DMS 273 (cell line): Measurements from ENCODE around the gene HSD17B1.

Experiments used
- DNase-seq: peaks from one replicate; lab custom pipeline; 2025; ENCODE audit not compliant: unreplicated experiment; lab: John Stamatoyannopoulos, UW

HSD17B1 gene

DNA sequence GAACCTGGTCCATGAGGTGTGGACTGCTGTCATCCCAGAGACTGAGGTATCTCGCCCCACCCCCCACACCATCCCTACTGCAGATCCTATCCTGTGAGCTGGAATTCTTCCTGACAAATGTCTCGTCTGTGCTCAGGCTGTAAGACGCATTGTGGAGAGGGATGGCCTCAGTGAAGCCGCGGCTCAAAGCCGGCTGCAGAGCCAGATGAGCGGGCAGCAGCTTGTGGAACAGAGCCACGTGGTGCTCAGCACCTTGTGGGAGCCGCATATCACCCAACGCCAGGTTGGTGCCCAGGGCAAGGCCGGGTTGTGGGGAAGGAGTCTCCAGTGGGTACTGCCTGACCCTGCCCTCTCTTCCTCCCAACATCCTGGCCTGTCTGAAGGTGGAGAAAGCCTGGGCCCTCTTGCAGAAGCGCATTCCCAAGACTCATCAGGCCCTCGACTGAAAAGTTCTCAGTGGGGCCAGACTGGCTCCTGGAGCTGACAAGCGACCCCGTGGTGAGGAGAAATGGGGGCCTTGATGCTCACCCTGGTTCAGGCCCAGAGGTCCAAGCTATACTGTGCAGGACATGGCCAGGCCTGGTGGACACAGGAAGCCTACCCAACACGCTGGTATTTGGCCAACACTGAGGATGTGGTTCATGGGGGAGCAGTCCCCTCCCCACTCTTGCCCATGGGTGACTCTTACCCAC, 12.9 kb downstream of the HSD17B1 start:
- DNase-seq: no peak

DNA sequence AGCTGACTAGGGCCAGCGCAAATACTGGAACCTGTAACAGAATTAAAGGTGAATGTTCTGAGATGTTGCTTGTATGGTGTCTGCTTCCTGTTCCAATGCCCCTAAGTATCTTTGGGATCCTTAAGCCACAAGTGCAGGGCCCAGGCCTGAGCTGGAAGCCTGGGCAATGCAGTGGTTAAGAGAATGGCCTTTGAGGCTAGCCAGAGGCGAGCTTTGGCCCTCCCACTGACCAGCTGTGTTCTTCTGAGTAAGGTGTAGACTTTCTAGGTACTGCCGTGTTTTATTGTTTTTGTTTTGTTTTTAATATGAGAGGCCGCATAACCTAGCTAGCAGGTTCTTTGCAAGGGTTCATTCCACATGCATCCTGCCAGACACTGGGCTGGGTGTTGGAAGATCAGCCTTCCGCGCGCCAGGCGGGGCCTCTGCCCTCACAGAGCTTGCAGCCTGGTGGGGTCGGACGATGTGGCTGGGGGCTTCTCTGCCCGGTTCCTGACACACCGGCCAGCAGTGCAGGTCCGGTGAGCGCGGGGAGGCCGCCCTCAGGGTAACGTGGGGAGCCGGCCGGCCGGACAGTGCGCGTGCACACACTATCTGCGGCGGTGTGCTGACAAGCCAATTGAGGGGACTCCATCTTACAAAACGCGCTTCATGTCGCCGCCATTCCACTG, 13.6 kb downstream of the HSD17B1 start:
- no peak for DNase-seq

DNA sequence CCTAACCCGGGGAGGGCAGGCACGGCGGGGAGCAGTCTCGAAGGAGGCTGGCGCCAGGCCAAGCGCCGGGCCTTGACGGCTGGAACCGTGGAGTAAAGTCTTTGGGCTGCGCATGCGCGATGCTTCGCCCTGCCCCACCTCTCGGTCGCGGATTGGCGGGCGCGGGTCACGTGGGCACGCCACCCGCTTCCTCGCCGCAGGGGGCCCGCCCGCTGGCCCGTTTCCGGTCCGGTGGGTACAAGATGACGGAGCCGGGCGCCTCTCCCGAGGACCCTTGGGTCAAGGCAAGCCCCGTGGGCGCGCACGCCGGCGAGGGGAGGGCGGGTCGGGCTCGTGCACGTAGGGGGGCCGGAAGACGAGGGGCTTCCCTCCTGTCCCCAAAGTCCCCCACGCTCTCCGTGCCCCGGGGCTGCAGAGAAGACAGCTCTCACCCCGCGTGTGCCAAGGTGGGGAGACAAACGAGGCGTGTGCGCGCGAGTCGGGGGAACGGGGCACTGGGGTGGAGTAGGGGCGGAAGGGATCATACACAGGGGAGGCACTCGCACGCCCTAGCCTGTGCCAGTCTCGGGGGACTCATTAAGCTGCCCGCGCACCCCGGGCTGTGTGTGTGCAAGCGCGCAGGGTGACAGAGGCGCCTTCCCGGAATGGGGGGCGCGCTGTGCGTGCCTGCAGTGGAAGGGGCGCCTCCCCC, 14.3 kb downstream of the HSD17B1 start, which contains the start of gene MLX:
MLX (plus strand) TSS at position 218 of the 691 bp plus-strand sequence; CDS start at position 243, 25 bp downstream.
- DNase-seq: peak; percentile 98

DNA sequence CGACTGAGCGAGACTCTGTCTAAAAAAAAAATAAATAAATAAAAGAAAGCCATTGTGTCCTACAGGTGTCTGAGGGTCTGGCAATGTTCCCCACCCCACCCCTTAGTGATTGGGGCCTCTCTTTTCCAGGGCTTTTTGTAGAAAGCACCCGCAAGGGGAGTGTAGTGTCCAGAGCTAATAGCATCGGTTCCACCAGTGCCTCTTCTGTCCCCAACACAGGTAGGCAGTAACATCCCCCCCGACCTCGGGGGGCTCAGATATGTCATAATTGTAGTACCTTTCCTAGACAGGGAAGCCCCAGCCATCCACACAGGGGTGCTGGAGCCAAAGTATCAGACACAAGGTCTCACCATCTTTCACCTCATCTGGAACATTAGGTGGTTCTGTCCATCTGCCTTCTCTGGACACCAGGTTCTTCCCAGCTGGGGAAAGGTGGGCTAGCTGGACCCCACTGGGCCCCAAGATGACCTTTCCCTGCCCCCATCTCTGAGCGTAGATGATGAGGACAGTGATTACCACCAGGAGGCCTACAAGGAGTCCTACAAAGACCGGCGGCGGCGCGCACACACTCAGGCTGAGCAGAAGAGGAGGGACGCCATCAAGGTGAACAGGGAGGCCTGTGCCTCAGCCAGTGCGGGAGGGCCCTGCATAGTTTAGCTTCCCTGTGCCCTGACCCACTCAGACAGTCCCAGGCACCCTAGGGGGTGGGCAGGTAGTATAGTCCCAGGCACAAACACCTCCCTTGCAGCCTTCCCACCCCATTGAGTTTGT, 15.8 kb downstream of the HSD17B1 start:
- no peak for DNase-seq

DNA sequence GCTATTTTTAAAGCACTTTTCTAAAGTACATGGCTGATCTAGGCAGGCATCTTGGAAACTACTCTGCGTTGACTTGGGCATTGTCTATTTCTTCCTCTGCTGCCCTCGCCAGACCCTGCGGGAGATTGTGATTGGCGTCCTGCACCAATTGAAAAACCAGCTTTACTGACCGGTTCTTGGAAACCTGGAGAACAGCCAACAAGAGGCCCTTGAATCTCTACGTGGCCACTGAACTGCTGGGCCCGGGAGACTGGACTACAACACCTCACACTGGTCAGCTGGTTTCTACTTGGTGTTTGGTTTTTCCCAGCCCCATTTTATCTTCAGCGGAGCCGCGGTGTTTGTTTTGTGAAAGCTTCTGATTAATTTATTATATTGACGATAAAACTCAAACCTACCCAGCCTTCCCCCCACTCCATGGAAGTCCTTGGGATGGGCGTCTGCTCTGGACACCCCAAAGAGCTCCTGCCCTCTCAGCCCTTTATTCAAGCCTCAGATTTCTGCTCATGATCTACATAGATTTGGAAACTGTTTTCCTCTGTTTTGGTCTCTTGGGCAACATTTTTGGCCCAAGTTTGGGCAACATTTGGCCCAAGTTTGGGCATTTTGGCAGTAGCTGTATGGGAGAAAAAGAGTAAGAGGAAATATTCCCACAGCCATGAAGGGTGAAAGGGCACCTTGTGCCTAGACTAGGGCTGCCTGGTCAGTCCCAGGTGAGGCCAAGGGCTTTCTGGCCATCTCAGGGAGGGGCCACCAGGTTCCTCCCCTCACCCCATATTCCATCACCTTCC, 18.9 kb downstream of the HSD17B1 start:
- DNase-seq: no peak

DNA sequence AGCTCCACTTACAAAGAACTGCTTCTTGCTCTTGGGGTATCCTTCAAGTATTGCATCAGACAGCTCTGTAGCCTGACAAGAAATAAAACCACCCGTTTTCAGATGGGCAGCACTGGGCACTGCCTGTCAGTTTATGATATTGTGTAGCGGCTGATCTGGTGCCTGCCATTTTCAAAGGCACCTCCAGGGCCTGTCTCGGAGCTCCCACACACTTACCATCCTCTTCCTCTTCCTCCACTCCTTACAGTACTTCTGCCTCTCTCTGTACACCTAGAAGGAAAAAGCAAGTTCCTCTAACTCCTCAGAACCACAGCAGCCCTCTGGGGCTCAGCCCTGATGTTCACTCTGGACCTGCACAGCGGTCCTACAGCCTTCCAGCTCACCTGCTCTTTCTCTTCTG, 20.4 kb downstream of the HSD17B1 start:
- no peak for DNase-seq

DNA sequence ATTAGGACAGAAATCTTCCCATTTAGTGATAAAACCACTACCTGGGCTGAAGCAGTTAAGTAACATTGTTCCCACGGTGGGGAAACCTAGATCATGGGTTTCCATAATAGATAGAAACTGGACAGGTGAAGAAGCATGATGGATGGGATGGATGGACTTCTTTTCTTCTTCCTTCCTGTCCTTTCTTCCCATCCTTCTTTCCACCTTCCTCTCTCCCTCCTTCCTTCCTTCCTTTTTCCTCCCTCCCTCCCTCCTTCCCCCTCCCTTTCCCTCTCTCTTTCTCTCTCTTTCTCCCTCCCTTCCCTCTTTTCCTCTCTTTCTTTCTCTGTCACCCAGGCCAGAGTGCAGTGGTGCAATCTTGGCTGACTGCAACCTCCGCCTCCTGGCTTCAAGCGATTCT, 21.7 kb downstream of the HSD17B1 start:
- DNase-seq: no peak

DNA sequence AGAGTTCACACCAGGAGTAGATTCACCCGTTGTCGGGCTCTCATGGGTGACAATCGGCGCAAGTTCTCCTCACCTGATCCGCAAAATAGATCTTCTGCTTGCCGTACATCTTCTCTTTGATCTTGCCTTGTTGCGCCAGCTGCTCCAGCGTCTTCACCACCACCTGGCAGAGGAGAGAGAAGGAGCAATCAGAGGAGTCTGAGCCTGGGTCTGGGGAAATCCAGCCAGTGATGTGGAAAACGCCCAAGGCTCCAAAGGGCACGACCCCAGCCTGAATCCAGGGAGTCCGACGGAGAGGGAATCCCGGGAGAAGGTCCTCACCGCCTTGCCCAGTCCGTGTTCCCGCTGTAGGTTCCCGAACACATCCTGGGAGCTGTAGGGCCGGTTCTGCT, 24.4 kb downstream of the HSD17B1 start:
- DNase-seq: peak; percentile 74

DNA sequence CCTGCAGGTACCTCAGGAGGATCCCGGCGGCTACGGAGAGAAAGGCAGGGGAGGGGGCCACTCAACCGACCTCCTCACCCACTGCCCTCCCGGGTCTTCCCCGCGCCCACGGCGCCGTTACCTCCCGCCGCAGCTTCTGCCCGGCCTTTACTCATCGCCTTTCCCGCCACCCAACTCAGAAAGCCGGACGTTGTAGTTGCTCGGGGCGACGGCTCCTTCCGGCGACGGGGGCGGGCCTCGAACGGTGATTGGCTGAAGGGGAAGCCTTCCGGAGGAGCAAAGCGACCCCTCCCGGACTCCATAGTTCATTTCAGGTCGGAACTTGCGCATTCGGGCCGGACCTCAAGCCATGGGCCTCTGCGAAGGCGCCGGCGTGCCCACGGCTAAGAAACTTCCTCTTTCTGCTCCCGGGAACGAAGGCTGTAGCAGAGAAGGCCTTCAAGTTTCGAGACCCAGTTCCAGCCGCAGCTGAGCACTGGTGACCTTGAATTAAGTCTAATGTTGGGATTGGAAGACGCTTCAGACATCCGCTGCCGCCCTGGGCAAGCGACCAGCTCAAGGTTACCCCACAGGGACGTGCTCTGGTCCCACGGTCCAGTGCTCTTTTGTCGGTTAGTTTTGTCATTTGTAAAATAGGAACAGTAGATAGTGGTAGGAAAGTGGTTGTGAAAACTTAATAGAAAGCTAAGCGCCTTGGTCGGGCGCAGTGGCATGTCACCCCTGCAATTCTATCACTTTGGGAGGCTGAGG, 25.0 kb downstream of the HSD17B1 start, which contains the start of gene PSMC3IP:
PSMC3IP (minus strand) TSS at position 198 of the 750 bp plus-strand sequence; CDS start at position 155, 43 bp downstream.
- peak; percentile 97 for DNase-seq

DNA sequence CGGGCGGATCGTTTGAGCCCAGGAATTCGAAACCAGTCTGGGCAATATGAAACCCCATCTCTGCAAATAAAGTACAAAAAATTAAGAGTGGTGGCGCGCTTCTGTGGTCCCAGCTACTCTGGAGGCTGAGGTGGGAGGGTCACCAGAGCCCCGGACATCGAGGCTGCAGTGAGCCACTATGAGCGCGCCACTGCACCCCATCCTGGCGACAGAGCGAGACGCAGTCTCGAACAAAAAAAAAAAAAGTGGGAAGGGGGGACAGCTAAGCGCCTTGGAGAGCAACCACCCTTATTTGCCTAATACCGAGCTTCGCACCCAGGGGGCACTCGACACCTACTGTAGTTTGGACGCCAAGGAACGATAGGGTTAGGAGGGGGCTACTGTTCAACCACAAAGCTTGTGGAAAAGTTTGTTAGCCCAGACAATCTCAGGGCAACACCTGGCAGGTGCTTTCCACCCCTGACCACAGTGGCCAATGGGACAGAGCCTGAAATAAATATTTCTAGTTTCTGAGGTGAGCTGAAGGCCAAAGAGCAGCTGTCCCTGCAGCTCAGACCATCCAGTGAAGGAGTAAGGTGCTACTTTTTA, 25.7 kb downstream of the HSD17B1 start:
- peak; percentile 93 for DNase-seq

DNA sequence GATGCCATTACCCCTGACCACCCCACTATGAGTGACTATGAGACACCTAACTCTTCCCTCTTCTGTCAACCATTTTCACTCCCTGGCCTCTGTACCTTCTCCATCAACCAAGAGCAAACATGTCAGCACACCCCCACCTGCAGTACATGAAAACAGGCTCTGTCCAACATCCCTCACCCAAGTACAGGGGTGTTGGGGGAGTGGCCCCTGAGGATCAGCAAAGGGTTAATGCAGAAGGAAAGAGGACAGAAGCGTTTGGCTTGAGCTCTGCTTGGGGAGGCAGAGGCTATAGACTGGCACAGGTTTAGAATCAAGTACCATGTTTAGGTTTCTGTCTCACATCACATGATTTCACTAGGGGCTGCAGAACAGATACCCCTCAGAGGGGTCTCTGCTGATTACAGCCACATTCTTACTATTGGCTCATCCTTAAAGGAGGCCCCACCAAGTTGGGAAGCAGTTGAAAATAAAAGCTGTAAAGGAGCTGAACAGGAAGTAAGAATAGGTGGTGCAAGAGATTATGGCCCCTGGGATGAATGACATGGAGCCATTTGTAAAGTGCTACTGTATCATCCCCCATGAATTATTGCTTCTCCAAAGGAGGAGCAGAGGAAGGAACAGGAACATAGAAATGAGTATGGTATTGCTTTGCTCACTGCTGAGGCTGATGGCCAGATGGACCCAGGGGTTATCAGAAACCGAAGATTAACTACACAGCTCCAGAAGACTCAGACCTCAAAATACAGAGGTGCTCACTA, 27.2 kb downstream of the HSD17B1 start:
- no peak for DNase-seq

DNA sequence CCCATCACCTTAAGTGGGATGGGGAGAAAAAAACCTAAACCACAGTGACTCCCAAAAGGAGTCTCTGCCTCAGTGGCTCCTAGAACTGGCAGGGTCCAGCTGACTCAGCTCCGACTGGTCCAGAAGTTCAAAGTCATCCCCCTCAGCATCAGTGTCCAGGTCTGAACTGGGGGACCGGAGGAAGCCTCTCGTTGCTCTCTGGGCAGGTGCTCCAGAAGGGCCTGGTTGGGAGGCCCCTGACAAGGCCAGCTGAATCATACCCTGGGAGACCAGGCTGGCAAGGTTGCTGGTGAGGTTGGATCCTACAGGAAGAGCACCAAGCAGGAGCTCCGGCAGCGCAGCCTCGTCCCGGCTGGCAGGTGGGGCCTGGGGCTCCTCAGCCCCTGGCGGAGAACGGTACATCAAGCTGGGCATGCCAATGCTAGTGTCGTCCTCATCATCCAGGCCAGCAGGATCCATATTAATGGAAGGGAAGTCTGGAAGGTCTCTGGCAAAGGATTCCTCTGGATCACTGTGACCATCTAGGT, 29.1 kb downstream of the HSD17B1 start:
- no peak for DNase-seq

DNA sequence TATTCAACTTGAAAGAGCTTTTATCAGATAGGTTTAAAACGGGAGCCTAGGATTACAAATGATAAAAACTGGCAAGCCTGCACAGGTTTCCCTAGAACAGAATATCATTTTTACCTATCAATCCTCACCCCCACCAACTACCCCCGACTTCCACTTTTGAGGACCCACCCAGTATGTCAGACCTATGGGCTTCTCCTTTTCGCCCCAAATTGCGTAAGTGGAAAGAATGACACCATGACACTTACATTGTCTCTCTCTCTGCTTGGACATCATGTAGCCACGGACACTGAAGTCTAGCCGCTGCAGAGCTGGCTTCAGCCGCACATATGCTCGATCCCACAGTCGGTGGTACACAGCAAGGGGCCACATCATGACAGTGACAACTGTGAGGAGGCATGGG, 32.2 kb downstream of the HSD17B1 start:
- no peak for DNase-seq

DNA sequence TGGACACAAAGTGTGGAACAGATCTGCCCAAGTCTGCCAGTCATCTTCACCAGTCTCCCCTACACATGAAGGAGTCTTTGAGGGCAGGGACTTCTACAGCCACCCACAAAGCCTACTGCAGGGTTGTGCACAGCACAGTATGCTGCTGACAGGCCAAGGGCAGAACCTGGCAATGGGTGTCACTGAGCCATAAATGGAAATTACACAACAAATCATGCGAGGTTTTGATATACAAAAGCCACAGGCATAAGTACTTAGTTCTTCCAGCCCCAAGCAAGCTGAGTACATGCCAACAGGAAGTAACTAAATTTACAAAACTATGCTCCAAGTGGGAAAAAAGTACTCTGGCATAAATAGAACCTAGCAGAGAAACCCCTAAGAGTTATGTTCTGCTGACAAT, 32.6 kb downstream of the HSD17B1 start:
- DNase-seq: no peak

DNA sequence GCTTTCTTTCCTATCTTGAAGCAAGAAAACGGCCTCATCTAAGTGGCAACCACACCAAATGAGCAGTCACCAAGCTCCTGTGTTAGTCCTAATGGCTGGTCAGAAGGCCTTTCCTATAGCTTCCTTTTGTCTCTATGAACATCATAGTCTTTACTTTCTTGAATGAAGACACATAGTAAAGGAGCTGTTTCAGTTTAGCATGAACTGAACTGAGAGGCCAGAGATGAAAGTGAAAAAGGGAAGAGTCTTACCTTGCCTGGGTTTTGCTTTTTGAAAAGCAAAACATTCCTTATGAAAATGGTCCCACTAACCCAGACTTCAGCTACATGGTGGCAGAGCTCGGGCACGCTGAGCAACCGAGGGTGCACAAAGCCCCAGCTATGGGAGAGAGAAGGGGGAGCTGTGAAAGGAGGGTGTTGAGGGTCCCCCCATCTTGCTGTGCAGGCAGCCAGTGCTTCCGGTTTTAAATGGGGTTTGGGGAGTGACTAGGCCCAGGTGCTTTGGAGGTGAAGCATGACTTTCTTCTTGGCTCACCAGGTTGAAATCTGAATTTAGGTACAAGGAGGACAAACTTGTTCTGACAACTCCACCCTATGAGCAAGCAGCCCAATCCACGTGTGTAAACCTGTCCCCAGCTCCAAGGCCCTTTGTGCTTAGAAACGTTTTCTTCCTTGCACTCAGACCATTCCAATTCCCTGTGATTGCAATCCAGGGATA, 33.9 kb downstream of the HSD17B1 start:
- DNase-seq: no peak

DNA sequence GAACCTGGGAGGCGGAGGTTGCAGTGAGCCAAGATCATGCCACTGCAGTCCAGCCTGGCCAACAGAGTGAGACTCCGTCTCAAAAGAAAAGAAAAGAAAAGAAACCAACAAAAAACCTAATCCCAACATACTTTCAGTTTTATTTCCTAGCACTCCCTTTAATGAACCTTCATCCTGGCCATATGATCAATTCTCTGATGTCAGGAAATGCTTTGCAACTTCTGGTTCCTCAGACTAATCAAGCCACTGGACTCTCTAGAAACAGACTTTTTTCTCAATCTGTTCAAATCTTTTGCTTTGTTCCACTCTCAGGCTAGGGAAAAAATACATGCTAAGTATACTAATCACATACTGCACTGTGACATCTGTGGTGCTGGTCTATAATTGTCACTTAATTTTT, 38.2 kb downstream of the HSD17B1 start:
- DNase-seq: no peak

DNA sequence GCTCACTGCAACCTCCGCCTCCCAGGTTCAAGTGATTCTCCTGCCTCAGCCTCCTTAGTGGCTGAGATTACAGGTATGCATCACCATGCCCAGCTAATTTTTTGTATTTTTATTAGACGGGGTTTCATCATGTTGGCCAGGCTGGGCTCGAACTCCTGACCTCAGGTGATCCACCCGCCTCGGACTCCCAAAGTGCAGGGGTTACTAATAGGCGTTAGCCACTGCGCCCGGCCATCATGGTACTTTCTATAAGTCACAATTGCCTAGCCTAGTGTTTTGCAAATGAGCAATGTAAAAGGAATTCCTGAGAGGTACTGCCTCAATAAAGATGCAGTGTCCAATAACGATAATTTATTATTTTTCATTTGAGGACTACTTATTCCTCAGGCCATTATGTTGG, 38.7 kb downstream of the HSD17B1 start:
- no peak for DNase-seq

DNA sequence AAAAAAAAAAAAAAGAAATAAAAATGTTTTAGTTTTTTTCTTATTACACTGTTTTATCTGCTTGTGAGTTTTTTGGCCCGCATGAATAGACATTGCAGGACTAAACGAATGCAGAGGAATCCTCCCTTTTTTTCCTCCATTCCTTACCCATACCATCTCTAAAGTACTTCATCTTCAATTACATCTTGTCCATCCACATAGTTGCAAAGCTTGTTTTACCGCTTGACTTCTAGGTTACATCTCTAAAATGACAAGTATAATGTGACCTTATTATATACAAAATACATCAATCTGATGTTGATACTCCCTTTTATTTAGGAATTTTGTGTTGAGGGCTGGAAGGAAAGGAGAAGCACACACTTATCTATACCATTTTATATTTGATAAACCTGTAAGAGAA, 43.7 kb downstream of the HSD17B1 start:
- DNase-seq: no peak
